GM21717 (cell line): ENCODE data around the gene NUCB1.
"Not testable (repeated sequence)": the region's sequence is repeated elsewhere in the genome, so short reads cannot be mapped to it uniquely, and the experiment has no call there.

Experiments used
- ATAC-seq: cut with Tn5 transposase; IDR thresholded peaks from one replicate; pipeline ENCODE4 v1.9.1; 2021; ENCODE audit warnings: mild to moderate bottlenecking, moderate library complexity; ENCODE audit not compliant: unreplicated experiment

The NUCB1 gene

DNA sequence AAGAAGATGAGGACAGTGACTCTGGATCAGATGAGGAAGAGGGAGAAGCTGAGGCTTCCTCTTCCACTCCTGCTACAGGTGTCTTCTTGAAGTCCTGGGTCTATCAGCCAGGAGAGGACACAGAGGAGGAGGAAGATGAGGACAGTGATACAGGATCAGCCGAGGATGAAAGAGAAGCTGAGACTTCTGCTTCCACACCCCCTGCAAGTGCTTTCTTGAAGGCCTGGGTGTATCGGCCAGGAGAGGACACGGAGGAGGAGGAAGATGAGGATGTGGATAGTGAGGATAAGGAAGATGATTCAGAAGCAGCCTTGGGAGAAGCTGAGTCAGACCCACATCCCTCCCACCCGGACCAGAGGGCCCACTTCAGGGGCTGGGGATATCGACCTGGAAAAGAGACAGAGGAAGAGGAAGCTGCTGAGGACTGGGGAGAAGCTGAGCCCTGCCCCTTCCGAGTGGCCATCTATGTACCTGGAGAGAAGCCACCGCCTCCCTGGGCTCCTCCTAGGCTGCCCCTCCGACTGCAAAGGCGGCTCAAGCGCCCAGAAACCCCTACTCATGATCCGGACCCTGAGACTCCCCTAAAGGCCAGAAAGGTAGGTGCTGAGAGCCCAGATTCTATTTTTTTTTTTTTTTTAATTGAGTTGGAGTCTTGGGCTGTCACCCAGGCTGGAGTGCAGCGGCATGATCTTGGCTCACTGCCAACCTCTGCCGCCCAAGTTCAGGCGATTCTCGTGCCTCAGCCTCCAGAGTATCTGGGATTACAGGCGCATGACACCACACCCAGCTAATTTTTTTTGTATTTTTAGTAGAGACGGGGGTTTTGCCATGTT is 25.6 kb upstream of the NUCB1 start:
- ATAC-seq, result no peak

DNA sequence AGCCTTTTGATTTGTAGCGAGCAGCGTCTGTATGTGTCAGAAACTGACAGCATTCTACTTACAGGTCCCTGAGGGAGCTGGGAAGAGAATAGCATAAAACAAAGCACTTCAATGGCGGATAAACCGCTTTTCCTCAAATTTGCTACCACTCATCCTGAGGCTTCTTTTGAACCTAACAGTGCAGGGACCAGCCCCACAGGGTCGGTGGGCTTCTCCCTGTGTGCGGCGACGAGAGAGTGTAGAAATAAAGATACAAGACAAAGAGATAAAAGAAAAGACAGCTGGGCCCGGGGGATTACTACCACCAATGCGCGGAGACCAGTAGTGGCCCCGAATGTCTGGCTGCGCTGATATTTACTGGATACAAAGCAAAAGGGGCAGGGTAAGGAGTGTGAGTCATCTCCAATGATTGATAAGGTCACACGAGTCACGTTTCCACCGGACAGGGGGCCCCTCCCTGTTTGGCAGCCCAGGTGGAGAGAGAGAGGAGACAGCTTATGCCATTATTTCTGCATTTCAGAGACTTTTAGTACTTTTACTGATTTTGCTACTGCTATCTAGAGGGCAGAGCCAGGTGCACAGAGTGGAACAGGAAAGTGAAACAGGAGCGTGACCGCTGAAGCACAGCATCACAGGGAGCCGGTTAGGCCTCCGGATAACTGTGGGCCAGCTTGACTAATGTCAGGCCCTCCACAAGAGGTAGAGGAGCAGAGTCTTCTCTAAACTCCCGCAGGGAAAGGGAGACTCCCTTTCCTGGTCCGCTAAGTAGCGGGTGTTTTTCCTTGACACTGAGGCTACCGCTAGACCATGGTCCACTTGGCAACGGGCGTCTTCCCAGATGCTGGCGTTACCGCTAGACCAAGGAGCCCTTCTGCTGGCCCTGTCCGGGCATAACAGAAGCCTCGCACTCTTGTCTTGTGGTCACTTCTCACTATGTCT is 23.8 kb upstream of the NUCB1 start:
- ATAC-seq, result not testable (repeated sequence)

DNA sequence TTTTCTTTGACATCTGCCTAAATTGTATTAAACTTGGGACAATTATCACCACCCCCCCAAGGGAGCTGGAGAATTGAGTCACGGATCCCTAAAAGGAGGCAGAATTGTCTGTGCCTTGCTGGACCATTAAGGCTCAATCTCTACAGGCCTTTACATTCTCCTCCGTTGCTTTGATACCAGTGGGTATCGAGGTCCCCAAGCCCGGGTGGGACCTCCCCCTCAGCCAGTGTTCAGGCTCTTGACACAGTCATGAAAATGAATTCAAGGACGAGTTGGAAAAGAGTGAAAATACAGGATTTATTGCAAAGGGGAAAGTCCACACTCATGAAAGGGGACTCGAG is 22.3 kb upstream of the NUCB1 start:
- ATAC-seq, result no peak

DNA sequence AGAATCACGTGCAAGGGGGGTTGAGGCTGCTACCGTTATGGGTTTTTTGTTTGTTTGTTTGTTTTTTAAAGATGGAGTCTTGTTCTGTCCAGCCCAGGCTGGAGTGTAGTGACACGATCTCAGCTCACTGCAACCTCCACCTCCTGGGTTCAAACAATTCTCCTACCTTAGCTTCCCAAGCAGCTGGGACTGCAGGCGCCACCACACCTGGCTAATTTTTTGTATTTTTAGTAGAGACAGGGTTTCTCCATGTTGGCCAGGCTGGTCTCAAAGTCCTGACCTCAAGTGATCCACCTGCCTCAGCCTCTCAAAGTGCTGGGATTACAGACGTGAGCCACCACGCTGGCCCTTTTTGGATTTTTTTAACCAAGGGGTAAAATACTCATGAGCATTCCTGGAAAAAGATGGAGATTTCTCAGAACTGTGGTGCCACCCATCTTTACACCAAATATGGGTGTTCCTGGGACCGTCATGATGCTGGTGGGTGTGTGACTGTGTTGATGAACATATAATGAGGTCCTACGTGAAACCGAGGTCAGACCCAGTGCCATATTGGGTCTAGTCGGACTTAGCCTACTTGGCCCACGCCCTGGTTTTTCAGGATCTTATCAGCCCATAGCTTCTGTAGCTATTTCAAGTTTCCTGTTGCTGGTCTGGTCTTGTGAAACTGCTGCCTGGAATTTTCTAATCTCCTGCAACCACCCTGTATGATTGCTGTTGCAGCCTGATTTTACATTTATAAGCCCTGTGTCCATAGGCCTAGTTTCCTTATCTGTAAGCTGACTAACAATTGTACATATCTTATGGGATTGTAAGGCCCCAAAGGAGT is 21.7 kb upstream of the NUCB1 start:
- ATAC-seq, result no peak

DNA sequence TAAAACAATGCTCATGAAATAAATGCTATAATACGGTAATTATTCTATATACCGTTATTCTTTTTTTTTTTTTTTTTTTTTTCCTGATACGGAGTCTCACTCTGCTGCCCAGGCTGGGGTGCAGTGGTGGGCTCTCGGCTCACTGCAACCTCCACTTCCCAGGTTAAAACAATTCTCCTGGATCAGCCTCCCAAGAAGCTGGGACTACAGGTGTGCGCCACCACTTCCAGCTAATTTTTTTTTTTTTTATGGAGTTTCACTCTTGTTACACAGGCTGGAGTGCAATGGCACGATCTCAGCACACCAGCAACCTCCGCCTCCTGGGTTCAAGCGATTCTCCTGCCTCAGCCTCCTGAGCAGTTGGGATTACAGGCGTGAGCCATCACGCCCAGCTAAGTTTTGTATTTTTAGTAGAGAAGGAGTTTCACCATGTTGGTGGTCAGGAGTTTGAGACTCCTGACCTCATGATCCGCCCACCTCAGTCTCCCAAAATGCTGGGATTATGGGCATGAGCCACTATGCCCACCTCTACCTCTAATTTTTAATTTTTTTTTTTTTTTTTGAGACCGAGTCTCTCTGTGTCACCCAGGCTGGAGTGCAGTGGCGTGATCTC is 21.0 kb upstream of the NUCB1 start:
- ATAC-seq, result no peak

DNA sequence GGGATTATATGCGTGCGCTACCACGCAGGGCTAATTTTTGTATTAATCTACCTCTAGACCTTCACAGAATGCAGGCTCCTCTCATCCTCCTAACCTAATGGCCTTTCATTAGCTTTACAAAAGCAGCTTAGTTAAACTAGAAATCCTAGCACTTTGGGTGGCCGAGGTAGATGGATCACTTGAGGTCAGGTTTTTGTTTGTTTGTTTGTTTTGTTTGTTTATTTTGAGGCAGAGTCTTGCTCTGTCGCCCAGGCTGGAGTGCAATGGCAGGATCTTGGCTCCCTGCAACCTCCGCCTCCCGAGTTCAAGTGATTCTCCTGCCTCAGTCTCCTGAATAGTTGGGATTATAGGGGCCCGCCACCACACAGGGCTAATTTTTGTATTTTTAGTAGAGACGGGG is 20.4 kb upstream of the NUCB1 start:
- not testable (repeated sequence) for ATAC-seq

DNA sequence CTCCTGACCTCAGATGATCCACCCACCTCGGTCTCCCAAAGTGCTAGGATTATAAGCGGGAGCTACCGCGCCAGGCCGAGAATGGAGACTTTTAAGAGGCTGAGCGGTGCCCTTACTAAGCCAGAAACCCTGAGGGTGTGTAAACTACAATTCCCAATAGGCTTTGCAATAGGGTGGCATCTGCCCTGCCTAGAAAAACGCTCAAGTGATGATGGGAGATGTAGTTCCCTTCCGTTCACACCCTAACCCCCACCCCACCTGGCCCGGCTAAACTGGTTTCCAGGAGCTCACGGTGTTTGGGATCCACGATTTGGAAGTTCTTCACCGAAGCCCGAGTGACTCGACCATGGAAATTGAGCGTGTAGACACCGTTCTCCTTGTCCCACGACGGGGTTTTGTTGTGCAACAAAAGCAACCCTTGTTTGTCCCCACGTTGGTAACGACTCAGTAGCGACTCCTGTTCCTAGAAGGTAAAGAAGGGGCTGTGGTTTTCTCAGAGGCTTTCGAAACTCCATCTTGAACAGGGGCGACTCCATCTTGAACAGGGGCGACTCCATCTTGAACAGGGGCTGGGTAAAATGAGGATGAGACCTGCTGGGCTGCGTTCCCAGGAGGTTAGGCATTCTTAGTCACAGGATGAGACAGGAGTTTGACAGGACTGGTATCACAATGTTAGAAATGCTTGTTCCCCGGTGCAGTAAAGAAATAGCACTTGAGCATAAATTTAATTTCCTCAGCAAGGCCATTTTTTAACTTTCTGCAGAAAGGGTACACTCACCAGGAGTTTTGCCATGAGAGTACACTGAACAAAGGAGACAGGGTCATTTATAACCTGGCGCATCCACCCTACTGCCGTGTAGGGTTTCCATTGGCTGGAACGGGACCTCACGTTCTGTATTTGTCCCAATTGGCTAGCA is 18.1 kb upstream of the NUCB1 start:
- no peak for ATAC-seq

DNA sequence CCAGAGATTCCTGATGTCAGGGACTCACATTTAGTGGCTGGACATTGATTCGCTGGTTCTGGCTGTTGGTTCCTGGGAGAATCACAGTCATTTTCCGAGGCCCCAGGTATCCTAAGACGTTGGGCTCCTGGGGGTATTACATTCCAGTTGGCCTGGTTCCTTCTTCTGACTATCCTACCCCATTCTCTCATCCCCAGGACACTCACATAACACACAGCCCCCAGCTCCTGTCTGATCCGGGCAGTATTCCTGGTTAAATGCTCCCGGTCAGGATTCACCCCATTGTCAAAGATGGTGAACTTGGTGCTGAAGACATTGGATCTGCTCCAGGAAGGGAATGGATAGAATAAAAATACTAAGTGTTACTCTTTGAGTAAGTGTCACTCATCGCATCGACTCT is 16.4 kb upstream of the NUCB1 start:
- no peak for ATAC-seq

DNA sequence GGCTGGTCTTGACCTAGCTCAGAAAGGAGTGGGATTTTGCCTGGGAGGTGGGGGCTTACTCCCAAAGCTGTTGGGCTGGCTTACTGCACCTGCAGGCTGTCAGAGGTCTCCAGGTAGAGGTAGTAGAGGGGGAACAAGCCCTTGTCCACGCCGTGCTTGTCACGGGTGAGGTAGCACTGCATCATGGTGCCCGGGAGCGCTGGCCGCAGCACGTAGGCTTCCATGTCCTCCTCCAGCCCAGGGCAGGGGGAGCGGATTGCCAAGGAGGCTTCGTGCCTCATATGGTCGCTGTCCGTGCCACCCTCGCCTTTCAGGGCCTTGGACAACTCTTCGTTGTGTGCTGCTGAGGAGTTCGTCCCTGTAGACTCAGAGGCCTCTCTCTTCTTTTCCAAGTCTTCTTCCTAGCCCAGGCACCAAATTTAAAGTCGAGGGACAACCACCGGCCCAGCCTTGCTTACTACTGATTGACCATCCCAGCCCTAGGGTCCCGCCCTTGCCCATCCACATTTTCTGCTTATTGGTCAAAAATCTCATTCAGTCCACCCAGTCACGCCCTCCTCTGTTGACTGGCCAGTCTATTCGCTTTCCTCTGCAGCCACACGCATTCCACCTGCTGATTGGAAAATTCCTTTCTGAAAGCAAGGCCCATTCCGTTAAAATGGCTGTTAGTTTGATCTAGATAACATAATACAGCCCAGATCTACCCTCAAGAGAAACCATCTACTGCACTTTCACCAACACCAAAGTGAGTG is 12.1 kb upstream of the NUCB1 start:
- no peak for ATAC-seq

DNA sequence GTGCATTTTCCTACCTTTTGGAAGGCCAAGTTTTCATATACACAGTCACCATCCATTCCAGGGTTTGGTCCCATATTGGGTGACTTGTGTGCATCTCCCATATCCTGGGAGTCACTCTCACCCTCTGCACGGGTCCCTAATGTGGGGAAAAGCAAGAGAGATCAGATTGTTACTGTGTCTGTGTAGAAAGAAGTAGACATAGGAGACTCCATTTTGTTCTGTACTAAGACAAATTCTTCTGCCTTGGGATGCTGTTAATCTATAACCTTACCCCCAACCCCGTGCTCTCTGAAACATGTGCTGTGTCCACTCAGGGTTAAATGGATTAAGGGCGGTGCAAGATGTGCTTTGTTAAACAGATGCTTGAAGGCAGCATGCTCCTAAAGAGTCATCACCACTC is 10.6 kb upstream of the NUCB1 start:
- ATAC-seq, result not testable (repeated sequence)

DNA sequence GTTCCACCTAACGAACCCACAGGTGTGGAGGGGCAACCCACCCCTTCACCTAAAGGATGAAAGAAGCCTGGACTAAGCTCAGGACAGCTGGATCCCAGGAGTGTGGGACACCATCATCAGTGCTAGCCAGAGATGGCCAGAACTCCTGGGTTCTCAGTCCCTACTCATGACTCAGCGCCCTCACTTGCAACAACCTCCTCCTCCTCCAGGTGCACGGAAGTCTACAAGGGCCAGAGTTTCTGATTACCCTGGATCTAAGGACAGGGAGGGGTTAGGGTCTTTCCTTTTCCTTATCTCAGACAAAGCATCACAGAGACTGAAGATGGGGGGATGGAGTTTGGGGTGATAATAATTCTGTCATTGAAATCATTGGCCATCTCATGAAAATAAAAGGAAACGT is 9.6 kb upstream of the NUCB1 start:
- no peak for ATAC-seq

DNA sequence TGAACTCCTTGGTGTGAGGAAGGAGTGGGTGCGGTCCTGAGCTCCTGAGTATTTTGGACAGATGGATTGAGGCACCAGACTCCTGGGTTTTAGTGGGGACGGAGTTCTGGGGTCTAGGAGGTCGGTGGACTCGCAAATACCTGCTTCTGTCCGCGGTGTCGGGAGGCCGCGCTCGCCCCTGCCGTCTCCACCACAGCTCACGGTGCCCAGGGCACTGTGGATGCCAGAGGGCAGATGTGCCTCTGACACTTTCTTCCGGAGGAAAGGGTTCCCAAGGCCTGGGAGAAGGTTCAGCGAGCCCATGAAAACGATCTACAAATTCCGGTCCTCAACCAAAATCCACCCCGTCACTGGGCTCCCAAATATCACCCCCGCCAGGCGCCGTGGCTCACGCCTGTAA is 4.9 kb upstream of the NUCB1 start:
- ATAC-seq, result no peak

DNA sequence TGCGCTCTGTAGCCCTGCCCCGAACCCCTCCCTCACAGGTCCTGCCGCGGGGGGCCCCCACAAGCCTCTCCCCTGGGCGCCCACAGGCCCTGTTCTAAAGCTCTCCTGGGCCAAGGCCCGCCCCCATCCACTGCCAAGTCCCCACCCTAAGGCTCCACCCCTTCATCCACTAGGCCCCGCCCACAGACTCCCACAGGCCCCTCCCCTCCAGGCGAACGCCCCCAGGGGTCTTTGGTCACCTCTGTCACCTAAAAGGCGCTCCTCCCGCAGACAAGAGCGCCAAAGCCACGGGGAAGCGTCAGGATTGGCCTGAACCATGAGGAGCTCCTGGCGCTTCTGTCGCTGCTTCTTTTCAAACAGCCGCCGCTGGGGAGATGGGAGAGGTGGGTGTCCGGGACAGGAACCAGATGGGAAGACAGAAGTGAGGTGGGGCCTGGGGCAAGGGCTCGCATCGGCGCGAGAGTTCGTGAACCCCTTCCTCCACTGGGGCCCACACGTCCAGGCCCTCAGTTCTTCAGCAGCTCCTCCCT is 3.9 kb upstream of the NUCB1 start:
- no peak for ATAC-seq

DNA sequence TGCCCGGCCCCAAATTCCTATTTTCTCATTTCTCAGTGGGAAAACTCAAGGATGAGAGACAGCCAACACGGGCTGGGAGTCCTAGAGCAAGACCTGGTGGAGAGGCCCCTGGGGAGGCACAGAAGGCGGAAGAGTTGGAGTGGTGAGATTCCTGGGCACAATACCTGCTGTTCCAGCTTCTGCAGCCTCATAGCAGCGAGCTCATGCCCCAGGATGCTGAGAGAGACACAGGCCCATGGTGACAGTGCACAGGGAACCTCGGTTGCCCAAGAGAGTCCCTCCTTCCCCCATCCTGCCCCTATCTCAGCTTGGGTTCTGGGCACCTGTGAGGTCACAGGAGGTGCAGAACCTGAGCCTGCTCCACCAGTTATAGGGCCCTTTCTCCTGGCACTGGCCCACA is 2.9 kb upstream of the NUCB1 start:
- ATAC-seq, result no peak

DNA sequence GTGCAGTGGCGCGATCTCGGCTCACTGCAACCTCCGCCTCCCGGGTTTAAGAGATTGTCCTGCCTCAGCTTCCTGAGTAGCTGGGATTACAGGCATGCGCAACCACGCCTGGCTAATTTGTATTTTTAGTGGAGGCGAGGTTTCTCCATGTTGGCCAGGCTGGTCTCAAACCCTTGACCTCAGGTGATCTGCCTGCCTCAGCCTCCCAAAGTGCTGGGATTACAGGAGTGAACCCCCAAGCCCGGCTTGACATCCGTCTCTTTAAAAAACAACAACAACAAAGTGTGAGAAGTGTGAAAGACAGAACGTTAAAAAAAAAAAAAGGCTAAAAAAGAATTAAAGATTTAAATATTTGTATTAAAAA is 744 bp upstream of the NUCB1 start:
- ATAC-seq, result not testable (repeated sequence)

DNA sequence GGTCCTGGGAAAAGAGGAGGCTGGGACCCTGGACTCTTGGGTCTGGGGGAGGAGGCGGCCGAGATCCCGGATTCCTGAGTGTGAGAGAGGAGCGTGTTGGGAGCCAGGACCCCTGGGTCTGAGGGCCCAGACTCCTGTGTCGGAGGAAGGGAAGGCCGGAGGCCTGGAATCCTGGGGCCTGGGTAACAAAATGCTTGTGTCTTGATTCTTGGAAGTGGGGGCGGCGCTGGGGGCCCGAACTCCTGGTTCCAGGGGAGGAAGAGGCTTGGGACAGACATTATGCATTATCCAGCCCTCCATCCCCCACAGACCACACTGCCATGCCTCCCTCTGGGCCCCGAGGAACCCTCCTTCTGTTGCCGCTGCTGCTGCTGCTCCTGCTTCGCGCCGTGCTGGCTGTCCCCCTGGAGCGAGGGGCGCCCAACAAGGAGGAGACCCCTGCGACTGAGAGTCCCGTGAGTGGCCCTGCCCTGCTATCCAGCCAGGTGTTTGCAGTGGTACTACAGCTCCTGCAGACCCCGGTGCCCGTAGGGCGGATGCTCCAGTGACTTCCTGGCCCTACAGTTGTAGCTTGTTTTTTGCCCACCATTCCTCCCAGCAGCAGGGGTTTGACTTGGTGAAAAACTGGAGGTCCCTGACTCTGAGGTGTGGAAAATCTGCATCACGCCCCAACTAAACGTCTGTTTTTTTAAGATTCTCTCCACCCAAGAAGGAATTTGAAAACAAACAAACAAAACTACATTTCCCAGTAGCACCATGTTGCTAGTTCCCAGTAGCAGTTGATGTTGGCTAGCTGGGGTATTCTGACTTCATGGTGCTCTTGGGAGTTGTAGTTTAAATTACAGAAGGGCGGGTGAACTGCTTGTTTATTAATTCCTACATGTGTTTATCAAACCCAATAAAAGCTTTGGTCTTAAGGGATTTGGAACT is 630 bp downstream of the NUCB1 start:
- ATAC-seq, result no peak

DNA sequence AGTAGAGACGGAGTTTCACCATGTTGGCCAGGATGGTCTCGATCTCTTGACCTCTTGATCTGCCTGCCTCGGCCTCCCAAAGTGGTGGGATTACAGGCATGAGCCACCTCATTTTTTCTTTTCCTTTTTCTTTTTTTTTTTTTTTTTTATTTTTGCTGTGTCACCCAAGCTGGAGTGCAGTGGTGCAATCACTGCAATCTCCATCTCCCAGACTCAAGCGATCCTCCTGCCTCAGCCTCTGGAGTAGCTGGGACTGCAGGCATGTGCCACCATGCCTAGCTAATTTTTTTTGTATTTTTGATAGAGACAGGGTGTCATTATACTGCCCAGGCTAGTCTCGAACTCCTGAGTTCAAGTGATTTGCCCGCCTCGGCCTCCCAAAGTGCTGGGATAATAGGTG is 2.2 kb downstream of the NUCB1 start:
- not testable (repeated sequence) for ATAC-seq

DNA sequence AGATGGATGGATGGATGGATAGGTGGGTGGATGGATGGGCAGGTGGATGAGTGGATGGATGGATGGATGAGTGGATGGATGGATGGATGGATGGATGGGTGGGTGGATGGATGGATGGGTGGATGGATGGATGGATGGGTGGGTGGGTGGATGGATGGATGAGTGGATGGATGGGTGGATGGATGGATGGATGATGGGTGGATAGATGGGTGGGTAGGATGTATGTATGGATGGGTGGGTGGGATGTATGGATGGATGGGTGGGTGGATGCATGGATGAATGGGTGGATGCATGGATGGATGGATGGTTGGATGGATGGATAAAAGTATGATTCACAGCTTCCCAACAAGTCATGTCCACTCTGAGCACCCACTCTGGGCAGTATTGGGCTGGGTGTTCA is 3.7 kb downstream of the NUCB1 start:
- not testable (repeated sequence) for ATAC-seq
